GM12801 (cell line): Measurements from ENCODE around the gene SETBP1.

Source experiments
- TF ChIP-seq, protein P1 (sequence below): IDR thresholded peaks from one replicate; pipeline ENCODE4 v1.5.1; 2011; ENCODE audit warnings: control low read depth; ENCODE audit not compliant: insufficient read length; ENCODE audit errors: extremely low read depth

SETBP1 gene

DNA sequence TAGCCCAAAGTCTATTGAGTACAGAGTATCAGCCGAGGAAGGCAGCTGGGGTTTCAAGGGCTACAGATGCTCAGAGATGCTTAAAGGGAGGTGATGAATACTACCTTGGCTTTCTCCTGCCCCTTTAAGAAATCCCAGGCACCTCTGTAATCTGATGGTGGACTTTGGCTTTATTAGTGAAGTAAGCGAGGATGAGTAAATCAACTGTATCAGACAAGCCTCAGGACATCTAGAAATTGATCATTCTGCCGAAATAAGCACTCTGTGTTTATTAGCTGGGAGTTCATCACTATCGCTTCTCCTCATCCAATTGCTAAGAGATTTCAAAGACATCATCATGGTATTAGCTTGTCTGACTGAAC is 344.4 kb downstream of the SETBP1 start:
- TF ChIP-seq, protein P1, sequence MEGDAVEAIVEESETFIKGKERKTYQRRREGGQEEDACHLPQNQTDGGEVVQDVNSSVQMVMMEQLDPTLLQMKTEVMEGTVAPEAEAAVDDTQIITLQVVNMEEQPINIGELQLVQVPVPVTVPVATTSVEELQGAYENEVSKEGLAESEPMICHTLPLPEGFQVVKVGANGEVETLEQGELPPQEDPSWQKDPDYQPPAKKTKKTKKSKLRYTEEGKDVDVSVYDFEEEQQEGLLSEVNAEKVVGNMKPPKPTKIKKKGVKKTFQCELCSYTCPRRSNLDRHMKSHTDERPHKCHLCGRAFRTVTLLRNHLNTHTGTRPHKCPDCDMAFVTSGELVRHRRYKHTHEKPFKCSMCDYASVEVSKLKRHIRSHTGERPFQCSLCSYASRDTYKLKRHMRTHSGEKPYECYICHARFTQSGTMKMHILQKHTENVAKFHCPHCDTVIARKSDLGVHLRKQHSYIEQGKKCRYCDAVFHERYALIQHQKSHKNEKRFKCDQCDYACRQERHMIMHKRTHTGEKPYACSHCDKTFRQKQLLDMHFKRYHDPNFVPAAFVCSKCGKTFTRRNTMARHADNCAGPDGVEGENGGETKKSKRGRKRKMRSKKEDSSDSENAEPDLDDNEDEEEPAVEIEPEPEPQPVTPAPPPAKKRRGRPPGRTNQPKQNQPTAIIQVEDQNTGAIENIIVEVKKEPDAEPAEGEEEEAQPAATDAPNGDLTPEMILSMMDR: no peak

DNA sequence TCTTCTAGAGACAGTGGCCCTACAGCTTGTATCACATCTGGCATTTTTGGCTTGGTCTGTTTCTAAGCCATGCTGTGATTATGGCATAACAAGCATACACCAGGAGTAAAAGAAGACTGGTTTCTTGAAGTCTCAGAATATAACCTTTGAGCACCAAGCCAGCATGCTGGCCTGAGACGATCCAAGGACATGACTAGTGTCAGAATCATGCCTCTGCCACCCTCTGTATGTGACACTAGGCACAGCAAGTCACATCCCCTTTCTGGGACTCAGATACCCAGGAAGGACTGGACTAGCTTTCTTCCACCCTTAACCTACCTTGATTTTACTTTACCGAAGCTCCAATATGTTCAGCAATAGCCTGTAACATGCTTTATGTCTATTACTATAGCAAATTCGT is 345.5 kb downstream of the SETBP1 start:
- TF ChIP-seq, protein P1: no peak

DNA sequence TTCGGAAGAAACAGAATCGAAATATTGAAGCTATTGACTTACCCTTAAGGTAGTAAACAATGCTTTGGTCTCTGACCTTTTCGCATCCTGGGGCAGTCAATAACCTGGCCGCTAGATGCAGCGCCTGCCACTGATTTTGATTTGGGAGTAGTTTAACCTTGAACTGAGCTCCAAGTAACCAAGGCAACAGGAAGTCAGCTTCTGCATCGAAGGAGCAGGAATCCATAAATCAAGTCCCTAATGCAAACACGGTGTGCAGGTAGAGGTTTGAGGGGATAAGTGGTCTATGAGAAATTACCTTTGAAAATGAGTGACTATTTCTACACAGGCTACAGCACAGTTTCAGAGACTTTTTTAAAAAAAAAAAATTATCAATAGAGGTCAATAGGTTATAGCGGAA is 353.5 kb downstream of the SETBP1 start:
- TF ChIP-seq, protein P1: no peak

DNA sequence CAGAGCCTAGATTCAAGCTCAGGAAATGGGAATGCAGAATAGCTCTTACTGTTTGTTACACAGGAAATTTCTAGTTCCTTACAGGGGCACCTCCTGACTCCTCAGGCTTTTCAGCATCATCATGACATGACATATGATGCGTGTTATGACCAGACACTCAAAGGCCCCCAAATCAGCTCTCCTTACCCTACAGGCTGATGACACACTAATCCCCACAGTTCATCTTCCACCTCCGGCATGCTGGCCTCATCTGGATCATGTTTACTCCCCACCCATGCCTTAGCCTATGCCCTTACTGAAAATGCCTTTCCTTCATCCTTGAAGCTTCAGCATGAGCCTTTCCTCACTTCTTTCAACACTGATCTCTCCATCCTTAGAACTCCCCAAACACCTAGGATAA is 356.9 kb downstream of the SETBP1 start:
- TF ChIP-seq, protein P1: no peak

DNA sequence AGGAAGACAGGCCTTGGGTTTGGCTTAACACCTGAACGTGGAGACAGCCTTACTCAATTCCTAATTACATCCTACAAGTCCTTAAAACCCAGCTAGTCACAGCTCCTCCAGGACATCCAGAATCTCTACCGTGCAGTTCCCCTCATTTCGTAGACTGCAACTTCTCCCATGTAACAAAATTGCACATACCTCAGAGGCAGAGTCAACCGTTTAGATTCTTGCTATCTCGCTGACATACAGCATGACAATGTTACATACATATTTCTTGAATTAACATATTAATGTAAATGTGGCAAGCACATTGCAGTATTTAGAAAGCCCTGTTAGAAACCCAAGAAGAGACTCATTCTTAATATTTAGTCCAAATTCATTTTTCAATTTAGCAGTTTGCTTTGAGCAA is 358.7 kb downstream of the SETBP1 start:
- TF ChIP-seq, protein P1: no peak

DNA sequence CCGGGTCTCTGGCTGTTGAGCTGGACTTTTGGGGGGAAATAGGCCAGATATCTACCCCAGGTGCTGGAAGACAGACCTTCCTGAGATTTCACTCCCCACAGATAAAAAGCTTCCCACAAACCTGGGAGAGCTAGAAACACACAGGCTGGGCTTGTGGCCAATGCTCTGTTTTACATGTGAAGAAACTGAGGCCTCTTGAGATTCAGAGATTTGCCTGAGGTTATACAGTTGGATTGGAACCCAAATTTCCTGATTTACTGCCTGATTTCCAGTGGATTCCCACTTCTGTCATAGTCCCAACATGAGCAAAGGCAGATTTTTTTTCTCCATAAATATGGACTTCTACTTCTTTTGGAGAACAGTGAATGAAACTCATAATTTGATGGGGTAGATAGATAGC is 360.2 kb downstream of the SETBP1 start:
- TF ChIP-seq, protein P1: no peak

DNA sequence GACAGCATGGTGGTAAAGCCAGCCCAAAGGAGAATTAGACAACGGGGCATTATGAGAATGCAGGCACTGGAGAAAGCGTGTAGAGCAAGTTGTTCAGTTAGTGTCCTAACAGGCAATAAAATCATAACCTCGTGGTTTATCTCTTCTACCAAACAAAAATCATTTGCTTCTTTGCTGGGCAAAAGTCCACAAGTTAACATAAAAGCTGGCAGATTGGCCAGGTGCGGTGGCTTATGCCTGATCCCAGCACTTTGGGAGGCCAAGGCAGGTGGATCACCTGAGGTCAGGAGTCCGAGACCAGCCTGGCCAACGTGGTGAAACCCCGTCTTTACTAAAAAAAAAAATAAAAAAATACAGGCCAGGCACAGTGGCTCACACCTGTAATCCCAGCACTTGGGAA is 364.1 kb downstream of the SETBP1 start:
- TF ChIP-seq, protein P1: no peak

DNA sequence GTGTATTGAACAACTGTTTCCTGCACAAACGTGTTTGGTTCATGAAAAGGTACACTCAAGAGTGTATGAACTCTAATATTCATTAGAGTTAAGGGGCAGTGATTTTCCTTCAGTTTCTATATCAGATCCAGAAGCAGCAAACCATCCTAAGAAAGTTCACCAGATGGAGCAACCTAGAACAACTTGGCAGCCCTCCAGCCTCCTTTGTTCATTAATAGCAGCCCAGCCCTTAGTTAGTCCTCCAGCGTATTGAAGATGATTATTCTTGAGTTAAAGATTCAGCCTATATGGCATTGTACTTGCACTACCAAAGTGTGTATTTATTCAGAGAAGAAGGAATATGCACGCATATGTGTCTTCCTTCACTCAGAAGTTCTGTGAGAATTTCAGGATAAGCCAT is 365.5 kb downstream of the SETBP1 start:
- TF ChIP-seq, protein P1: no peak
